Subcutaneous adipose tissue (tissue), 4 donors: ENCODE measurements around the gene COA5. TPM values are rescaled to one million over a fixed set of nuclear protein-coding genes. Genes with fewer than 3 reads are reported as not detected.

Source experiments
- total RNA-seq, 4 donors: library from RNA; depleted of rRNA; stranded (reverse); fragments of >200 nt; gene quantifications; one replicate each; pipeline ENCODE4 v1.1.0, GENCODE V29; 2016
- TF ChIP-seq, protein P1 (sequence below): fragments of 450-650 bp; IDR thresholded peaks from one replicate; pipeline ENCODE4 v1.5.1; 2016; ENCODE audit warnings: low read depth, mild to moderate bottlenecking, control low read depth, antibody characterized with exemption, moderate library complexity

Gene COA5
- total RNA-seq, 4 donors from 2014 or later: 33.1 to 48.7 (median 37.6) TPM

DNA sequence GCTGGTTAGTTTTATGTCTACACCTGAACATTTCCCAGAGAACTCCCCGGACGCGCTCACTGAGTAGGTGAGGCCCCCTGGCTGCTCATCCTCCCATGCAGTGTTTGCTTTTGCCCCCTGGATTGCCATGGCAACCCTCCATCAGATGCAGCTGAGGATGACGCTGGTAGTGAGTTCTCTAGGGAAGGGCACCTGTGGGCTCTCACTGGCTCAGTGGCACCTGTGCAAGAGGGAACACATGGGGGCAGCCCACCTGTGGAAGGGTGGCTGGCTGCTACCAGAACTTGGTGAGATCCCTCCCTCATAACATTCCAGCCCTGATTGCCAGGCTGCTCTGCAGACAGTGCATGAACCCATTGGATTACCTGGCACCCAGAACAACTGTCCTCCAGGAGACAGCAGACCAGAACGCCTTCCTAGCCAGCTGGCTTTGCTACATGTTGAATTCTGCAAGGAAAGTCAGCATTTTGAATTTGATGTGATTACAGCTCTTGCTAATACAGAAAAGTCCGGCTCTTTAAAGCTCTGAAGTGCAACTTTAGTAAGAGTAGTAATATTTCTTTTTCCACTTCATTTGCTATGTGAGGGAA, 21.7 kb downstream of the COA5 start:
- TF ChIP-seq, protein P1, sequence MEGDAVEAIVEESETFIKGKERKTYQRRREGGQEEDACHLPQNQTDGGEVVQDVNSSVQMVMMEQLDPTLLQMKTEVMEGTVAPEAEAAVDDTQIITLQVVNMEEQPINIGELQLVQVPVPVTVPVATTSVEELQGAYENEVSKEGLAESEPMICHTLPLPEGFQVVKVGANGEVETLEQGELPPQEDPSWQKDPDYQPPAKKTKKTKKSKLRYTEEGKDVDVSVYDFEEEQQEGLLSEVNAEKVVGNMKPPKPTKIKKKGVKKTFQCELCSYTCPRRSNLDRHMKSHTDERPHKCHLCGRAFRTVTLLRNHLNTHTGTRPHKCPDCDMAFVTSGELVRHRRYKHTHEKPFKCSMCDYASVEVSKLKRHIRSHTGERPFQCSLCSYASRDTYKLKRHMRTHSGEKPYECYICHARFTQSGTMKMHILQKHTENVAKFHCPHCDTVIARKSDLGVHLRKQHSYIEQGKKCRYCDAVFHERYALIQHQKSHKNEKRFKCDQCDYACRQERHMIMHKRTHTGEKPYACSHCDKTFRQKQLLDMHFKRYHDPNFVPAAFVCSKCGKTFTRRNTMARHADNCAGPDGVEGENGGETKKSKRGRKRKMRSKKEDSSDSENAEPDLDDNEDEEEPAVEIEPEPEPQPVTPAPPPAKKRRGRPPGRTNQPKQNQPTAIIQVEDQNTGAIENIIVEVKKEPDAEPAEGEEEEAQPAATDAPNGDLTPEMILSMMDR: no peak

DNA sequence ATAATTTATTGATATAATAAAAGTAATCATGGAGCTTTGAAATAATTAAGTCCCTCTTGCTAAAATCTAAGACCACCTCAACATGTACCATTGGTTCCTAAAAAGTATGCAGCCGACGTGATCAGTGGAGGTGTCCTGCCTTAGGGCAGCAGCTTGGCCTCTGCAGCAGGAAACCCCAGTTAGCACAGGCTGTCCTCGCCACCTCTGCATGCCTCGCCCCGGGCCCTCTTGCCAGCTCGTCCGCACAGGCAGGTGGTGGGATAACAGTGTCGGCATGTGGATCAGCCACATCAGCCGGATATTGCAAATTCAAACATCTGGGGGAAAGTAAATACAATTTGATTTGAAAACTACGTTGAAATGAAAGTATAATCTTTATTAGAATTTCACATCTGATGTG, 22.9 kb downstream of the COA5 start:
- TF ChIP-seq, protein P1: no peak

DNA sequence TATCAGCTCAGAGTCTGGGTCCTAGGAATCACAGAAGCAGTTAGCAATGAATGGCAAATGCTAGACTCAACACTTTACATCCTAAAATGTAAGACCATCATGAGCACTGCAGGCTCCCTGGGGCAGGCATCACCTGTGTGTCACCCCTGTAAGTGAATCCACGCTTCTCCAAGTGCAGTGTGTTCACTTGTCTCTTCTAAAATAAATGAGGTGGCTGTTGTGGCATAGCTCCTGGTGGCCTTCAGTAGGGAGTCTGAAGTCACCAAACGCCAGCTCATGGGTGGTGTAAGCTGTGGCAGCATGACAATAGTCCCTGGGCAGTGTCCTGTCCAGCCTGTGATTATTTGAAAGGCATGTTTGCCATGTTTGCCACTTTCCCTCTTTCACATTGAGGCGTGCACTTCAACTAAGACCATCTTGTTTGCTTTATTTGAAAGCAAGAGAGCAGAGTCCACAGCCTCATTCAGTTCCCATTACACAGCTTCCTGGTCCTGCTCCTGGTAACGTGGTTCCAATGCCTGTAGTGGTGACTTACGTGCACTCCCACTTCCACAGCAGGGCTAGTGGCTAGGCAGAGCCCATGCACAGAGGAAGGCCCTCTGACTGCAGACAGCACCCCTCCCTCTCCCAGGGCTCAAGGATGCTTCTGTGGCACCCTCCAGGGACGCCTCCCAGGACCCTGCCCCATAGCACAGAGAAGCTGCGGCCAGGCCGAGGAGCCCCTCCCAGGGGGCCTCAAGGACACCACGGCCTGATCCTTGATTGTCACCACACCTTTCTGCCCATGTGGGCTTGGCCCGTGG, 24.3 kb downstream of the COA5 start:
- TF ChIP-seq, protein P1: no peak

DNA sequence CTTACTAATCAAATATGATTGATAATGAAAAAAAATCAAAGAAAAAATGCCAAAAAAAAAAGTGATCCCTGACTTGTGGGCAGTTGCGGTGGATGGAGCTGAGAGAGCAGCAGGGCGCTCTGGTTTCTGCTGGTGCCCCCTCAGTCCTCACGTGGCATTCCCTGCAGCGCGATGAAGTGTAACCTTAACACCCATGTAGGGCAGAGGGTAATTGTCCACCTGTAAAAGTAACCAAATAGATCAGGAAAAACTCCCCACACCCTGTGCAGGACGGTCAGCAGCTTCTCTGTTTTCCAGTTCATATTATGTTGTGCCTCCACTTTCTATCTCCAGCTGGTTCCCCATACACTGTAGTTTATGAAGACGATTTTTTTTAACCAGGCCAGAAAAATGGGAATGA, 25.0 kb downstream of the COA5 start:
- TF ChIP-seq, protein P1: no peak

DNA sequence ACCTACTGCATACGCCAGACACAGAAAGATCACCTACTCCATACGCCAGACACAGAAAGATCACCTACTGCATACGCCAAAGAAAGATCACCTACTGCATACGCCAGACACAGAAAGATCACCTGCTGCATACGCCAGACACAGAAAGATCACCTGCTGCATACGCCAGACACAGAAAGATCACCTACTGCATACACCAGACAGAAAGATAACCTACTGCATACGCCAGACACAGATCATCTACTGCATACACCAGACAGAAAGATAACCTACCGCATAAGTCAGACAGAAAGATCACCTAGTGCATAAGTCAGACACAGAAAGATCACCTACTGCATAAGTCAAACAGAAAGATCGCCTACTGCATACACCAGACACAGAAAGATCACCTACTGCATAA, 25.8 kb downstream of the COA5 start:
- TF ChIP-seq, protein P1: no peak

DNA sequence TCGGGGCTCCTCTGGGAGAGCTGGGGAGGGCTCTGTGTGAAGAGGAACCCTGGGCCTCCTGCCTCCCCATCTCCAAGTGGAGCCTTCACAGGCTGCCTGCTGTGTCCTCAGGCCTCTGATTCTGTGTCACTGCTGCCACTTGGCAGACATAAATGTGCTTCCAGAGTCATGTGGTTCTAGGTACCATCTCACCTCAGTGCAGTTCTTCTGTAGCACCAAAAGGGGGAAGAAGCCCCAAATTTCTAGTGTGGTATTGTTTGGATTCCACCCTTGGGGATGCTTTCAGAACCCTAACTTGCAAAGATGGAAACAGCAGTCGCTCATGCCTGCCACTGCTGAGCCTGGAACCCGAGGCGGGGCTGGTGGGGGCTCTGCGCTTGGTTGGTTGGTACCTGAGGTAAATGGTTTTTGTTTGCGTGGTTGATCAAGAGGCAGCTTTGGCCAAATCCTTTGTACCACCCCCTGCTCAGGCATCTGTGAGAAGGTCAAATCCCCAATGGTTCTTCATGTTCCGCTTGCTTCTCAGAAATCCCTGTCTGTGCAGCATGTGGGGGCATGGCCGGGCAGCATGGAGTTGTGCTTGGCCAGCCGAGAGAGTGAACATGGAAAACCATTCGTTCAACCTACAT, 27.5 kb downstream of the COA5 start:
- TF ChIP-seq, protein P1: no peak

DNA sequence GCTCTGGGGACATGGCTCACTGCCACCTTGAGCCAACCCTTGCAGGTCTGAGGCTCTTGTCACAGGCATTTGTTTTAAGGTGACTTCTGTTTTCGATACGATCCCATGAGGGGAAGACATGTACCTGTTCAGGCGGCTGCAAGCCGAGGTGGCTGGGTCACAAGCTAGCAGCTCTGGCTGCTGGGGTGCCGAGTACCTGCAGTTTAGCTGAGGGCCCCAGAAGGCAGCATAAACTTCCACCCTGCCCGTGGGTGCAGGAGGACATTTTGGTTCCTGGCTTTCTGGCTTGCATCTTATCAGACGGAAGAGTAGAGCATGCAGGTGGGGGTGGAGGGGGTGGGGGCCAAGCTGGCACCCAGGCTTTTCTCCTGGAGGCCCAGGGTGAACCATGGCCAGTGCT, 28.4 kb downstream of the COA5 start:
- TF ChIP-seq, protein P1: no peak
